GM18517 (cell line): ENCODE results near the gene LYSMD3.

Experiments
- ATAC-seq: cut with Tn5 transposase; IDR thresholded peaks from one replicate; pipeline ENCODE4 v1.9.1; 2021; ENCODE audit warnings: mild to moderate bottlenecking, moderate library complexity; ENCODE audit not compliant: unreplicated experiment

LYSMD3 gene

DNA sequence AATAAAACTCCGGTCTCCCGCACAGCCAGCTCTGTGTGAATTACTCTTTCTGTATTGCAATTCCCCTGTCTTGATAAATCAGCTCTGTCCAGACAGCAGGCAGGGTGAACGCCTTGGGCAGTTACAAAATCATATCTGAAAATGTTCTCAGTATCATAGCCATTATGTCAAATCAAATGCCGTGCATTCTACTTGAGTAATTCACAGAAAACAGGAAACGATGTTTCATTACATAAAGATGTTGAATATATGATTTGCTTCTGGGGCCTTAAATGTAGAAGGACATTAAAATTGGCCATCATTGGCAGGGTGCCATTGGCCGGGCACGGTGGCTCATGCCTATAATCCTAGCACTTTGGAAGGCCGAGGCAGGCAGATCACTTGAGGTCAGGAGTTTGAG is 46.2 kb downstream of the LYSMD3 start:
- ATAC-seq = no peak

DNA sequence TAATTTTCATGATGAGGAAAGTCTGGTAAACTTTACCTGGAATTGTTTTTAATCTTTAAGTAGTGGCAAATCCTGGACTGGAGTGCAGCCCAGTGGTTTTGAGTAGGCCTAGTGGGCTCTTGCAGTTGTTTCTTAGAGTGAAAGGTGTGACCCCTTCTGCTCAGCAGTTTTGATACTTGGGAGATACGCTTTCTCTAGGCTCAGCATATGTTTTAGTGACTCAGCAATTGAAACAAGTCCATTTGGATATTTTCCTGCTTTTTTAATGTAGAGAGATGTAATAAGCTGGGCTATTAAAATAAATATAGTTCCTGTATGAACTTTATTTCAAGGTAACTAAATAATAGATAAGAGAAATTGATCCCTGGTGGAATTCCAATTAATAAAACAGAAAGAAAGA is 48.7 kb downstream of the LYSMD3 start:
- ATAC-seq = no peak

DNA sequence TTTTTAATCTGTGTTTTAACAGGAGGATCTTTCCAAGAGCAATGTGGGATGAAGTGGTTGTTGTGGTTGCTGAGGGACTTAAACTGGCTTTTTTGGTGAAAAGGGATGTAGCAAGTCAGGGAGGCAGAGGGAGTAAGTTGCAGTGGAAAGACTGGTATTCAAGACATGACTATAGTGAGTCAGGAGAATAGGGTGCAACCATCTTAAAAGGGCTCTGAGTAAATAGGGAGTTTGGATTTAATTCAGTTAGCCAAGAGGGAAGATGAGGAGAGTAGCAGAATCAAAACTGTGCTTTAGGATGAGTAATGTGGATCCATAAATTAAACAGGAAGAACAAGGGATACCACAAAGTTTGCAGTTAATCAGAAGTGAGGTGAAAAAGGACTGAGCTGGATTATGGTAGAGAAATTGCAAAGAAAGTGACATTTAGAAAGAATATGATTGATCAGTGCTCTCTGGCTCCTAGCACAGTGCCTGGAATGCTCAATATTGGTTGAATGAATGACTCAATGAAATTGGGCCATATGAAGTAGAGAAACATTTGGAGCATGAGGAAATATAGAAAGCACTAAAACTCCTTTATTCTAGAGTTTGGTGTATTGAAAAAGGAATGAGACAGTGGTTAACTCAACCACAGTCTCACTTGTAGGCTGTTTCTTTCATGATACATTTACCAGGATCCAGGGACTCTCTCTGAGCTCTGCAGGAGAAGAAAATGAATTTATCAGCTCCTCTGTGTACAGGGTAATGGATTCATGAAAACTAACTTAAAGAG is 49.6 kb downstream of the LYSMD3 start:
- no peak for ATAC-seq

DNA sequence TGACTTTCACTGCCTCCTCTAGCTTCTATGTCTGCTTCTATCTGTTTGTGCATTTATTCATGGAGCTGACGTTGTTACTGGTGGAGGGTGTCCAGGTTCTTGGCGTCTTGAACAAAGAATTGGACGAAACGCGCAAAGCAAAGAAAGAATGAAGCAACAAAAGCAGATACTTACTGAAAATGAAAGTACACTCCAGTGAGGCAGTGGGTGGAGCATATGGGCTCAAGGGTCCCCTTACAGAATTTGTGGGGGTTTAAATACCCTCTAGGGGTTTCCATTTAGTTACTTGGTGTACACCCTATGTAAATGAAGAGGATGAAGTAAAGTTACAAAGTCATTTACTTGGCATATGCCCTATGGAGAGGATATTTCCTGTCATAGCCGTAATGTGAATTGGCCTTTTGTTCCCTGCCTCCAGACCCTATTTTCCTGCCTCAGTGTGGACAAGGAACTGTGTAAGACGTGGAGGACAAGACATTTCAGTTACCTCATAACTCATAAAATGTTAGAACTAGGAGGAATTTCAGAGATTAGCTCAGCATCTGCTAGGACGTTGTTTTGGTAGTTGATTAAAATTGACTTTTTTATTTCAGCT is 51.7 kb downstream of the LYSMD3 start:
- no peak for ATAC-seq

DNA sequence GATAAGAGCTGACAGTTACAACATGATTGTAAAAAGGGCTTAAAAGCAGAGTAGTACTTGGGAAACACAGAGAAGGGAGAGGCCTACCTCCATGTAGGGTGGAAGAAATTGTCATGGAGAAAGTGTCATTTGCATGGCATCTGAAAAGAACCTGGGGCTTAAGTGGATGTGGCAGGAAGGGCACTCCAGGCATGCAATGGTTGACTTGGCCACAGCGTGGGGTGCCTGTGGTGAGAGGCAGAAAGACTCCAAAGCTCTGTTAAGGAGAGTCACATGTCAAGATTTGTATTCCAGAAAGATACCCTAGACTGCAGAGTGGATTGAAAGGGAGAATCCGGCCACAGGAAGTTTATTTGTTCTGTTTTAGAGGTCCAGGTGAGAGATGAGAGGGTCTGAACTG is 52.3 kb downstream of the LYSMD3 start:
- ATAC-seq = no peak

DNA sequence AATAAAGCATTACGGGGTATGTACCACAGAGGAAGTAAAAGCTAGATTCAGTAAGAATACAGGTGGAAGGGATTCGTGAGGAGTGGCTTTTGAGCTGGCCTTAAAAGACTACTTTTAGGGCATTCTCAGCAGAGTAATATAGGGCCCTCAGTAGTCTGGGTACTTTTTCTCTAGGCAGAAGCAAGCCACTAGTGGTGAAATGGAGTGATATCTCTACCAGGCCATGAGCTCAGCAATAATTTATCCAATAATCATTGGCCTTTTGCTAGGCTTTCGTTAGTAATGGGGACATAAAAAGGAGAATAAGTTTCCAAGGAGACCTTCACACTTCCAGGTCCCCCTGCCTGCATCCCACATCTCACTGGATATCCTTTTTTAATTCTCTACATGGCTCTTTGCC is 53.0 kb downstream of the LYSMD3 start:
- no peak for ATAC-seq

DNA sequence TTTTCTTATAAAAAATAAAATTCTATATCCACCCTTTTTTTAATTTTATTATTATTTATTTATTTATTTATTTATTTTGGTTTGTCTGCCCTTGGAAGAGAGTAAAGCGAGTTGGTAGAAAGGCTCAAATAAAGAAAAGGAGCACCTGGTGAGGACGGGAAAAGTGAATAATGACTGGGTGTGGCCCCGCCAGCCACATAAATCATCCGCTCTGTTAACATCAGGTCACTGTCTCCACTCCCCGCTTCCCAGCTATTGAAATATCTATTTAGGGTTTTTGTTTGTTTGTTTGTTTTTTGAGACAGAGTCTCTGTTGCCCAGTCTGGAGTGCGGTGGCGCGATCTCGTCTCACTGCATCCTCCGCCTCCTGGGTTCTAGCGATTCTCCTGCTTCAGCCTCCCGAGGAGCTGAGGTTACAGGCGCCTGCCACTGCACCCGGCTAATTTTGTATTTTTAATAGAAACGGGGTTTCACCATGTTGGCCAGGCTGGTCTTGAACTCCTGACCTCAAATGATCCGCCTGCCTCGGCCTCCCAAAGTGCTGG is 53.9 kb downstream of the LYSMD3 start:
- no peak for ATAC-seq

DNA sequence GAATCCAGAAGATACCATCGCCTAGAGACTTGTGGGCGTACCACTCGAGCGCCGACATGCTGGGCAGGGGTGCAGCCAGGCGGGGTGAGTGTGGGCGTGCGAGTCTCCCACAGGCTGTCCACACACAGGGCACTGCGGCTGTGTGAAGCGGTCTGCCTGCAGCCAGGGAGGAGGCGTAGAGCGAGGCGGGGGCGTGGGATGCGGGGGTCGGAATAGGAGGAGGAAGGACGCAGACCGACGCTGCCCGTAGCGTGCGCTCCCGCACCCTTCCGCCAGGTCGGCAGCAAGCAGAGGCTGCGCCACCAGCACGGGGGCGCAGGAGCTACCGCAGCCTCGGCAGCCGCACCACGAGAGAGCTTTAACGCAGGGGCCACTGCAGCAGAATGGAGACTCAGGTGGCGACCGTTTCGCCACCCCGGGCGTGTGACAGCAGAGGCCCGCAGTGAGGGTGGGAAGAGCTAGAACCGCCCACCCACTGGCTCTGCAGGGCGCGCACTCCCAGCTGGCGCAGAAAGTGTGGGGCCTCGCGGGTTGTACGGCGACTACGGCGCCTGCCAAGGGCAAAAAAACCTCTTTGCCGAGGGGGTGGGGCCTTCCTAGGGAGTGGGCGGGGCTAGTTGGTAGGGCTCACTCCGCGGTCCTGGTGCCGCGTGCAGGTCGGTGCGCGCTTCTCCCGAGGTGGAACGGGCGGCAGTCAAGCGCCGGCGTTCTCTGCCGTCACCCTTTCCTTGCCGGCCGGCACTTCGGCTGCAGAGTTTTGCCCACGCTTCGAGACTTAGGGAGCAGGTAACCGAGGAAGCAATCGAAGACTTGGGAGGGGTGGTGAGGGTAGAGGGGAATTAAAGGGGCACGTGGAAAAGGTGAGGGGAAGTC is 54.9 kb downstream of the LYSMD3 start, which contains the start of the genes MBLAC2 and POLR3G:
MBLAC2 (minus strand) TSS at position 537 of the 873 bp plus-strand sequence; CDS start at position 58, 479 bp downstream.
POLR3G (plus strand) TSS at position 630 of the 873 bp plus-strand sequence. CDS start 10,704 bp downstream, outside the sequence.
- ATAC-seq = peak; percentile 87

DNA sequence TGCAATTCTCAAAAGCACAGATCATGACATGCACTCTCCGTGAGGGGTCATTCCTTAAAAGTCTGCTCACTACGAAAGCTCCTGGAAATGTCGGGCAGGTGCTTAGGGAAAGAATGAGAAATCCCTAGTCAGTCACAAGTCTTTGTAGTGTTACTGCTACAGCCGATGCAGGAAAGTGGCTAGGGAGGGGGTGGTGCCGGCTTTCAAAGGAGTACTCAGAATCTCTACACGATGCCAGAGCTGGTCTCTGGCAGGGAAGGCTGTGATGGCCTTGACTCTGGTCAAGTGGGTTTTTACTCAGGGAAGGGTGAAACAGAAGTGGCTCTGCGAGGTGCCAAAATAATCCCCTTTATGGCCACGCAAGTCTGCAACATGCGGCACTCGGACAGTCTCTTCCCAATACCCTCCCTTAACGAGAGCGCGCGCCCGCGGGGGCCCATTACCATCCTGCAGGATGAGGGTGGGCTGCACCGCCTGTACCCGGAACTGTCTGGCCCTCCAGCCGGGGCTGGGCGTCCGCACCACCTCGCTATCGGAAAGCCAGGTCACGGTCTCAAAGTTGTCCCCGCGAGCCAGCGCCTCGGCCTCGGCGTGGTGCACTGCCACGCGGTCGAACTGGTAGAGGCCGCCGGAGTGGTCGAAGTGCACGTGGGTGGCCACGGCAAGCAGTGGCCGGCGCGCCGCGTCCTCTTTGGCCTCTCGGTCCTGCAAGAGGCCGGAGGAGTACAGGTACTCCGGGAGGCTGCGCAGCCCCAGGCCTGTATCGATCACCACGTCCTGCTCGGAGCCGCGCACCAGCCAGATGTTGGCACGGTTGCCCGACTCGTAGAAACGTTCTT is 55.8 kb downstream of the LYSMD3 start:
- peak; percentile 7 for ATAC-seq

DNA sequence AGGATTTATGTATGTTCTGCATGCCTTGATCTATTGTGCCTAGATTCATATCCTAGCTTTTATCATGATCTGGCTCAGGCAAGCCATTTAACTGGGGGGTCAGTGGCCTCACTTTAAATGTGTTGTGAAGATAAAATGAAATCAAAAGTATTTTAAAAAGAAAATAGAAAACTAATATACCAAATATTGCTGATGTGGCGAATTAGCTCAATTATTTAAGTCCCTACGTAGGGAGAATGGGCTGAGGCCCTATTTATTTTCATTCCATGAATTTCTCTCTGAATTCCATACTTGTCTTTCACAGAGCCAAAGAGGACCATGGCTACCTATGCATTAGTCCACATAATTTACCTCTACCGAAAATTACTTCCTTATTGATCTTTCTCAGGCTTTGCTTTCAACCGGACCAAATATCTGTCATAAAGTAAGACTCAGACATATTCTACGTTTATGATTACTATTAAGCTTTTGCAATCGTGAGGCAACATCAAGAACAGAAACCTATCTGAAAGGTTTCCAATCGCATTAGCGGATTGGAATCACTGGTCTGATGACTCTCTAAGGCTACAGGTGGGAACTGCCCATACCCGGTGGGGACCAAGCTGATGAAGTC is 56.5 kb downstream of the LYSMD3 start:
- ATAC-seq = peak; percentile 11
